CD4-positive, alpha-beta T cell treated with Interferon alpha-2 for 1 hour (primary cell): ENCODE results near the gene MTHFD2.
"Not testable (repeated sequence)": the region's sequence is repeated elsewhere in the genome, so short reads cannot be mapped to it uniquely, and the experiment has no call there.

ENCODE experiments used
- DNase-seq, 2 donors: peaks; one replicate each; pipeline ENCODE4 v3.0.0-alpha.2; 2020 to 2022

The MTHFD2 gene

GRCh38 chr2:74198023-74198460 lies 373 bp upstream of the MTHFD2 start:
- DNase-seq = no peak

- DNase-seq = peak in 1 of 2 donors; percentile 22
Measured at GRCh38 chr2:74199275-74199701, 873 bp downstream of the MTHFD2 start.

GRCh38 chr2:74199871-74200305 lies 1.5 kb downstream of the MTHFD2 start:
- DNase-seq = peak in 1 of 2 donors; percentile 56

GRCh38 chr2:74201196-74201595 lies 2.8 kb downstream of the MTHFD2 start:
- no peak for DNase-seq

GRCh38 chr2:74201596-74201995 lies 3.2 kb downstream of the MTHFD2 start:
- DNase-seq = no peak

- no peak for DNase-seq
Measured at GRCh38 chr2:74204436-74204835, 6.0 kb downstream of the MTHFD2 start.

GRCh38 chr2:74205113-74205512 lies 6.7 kb downstream of the MTHFD2 start:
- no peak for DNase-seq

GRCh38 chr2:74205596-74205995 lies 7.2 kb downstream of the MTHFD2 start:
- peak; percentile 8 to 52 for DNase-seq

GRCh38 chr2:74206180-74206688 lies 7.8 kb downstream of the MTHFD2 start:
- DNase-seq = peak; percentile 69 to 89

- no peak for DNase-seq
Measured at GRCh38 chr2:74212702-74213410, 14.4 kb downstream of the MTHFD2 start.

- not testable (repeated sequence) for DNase-seq
Measured at GRCh38 chr2:74215771-74216170, 17.4 kb downstream of the MTHFD2 start.

GRCh38 chr2:74216642-74217041 lies 18.2 kb downstream of the MTHFD2 start:
- no peak for DNase-seq

- DNase-seq = no peak
Measured at GRCh38 chr2:74219846-74220486, 21.6 kb downstream of the MTHFD2 start.

GRCh38 chr2:74221091-74221490 lies 22.7 kb downstream of the MTHFD2 start:
- DNase-seq = no peak

GRCh38 chr2:74221604-74222299 lies 23.3 kb downstream of the MTHFD2 start:
- DNase-seq = no peak

GRCh38 chr2:74222300-74222650 lies 23.9 kb downstream of the MTHFD2 start:
- no peak for DNase-seq

- no peak for DNase-seq
Measured at GRCh38 chr2:74223941-74224770, 25.7 kb downstream of the MTHFD2 start.

- DNase-seq = no peak
Measured at GRCh38 chr2:74225698-74226459, 27.5 kb downstream of the MTHFD2 start.

GRCh38 chr2:74226648-74227213 lies 28.3 kb downstream of the MTHFD2 start:
- DNase-seq = no peak

- DNase-seq = no peak
Measured at GRCh38 chr2:74227646-74228045, 29.2 kb downstream of the MTHFD2 start.

- no peak for DNase-seq
Measured at GRCh38 chr2:74228772-74229171, 30.4 kb downstream of the MTHFD2 start.

GRCh38 chr2:74229865-74230264 lies 31.4 kb downstream of the MTHFD2 start:
- not testable (repeated sequence) for DNase-seq
